Hematopoietic multipotent progenitor cell treated with erythropoietin and hydrocortisone succinate and interleukin-3 and kit ligand, for 17 days (in vitro differentiated cells): ENCODE data around the gene STK38L.

Experiments
- DNase-seq: peaks from one replicate; pipeline ENCODE4 v3.0.0-alpha.2; 2015; ENCODE audit warnings: low spot score

Gene STK38L

DNA sequence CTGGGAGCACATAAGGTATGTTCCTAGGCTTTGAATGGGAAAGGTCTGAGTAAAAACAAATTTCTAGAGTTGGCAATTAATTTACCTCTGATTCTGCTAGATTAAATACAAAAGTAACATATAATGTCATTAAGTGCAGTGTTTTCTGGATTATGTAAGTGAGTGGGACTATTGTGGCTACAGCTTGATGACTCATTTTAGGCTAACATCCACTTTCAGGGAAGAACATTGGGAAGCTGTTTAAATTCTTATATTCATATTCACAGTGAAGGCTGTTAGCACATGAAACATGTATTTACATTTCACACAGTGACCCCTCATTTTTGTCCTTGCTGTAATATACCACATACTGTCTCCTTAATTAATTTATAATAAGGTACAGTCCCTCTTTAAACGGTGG, 75.3 kb downstream of the STK38L start:
- DNase-seq, result no peak

DNA sequence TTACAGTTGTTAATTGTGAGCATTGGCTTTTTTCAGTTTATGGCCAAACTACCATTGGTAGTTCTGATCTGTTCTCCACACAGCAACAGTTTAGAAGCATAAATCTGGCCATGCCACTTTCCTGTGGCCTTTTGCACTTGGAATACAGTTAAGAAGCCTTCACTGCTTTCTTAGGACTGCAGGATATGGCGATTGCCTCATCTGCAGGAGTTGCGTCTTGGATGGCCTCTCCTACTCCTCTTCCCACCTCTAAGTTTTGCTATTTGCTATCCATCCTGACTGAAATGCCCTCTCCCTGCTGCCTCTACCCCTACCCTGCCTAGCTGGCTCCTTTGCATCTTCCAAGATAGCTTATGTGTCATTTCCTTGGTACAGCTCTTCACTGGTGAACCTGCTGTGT, 75.8 kb downstream of the STK38L start:
- DNase-seq, result no peak

DNA sequence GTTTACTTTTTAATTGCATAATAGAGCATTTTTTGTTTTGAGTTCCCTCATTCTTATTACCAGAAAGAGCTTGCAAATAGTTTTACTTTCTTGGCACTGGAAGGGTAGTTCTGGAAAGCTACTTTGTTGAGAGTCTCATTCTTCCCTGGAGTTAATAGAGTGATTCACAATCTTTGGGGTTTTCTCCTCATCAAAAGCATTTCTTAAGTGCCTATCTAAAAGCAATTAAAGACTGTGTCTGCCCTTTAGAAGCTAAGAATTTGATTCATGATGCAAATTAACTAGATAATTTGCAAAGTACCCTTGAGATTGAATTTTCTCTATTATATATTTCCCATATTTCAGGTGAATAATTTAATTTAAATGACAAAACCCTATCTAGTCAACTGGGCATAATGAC, 80.4 kb downstream of the STK38L start:
- DNase-seq, result no peak

DNA sequence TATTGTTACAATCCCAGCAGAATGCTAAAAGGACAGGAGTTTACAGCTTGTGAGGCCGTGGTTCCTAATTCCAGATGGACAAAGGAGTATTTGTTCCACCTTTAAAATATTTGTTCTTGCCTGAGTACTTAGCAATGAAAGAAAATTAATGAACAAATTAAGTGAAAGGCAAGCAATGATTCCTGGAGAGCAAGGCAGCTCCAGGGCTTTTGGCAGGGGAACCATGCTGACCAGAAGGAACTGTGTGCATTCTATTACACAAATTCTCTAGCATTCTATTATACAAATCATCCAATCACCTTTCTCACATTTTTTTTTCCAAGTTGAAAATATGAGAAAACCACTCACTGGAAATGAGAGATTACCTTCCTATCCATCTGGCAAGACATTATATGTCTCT, 86.8 kb downstream of the STK38L start:
- DNase-seq, result no peak

DNA sequence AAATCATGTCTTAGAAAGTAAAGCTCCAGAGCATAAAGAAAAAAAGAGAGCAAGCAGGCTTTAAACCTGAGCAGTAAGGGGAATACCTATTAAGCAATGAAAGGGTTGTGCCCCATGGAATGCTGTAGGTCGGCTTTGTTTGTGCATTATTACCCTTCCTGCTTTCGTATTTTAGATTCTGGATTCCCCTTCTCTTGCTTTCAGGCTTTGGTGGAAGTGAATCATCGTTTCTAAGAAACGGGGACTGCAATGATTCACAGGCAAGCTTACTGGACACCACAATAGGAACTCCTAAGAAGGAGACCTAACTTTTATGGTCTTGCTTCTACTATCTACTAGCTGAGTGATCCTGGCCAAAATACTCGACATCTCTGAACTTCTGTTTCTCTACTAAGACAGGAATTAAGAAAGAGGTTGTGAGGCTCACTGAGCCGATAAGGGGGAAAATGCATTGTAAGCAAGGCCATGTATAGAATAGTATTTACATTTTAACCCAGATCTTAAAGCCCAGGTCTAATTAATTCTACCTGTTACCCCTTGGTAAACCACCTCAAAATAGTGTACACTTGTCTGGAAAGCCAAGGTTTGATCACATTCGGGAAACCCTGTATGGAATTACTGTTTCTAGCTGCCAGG, 87.3 kb downstream of the STK38L start:
- no peak for DNase-seq

DNA sequence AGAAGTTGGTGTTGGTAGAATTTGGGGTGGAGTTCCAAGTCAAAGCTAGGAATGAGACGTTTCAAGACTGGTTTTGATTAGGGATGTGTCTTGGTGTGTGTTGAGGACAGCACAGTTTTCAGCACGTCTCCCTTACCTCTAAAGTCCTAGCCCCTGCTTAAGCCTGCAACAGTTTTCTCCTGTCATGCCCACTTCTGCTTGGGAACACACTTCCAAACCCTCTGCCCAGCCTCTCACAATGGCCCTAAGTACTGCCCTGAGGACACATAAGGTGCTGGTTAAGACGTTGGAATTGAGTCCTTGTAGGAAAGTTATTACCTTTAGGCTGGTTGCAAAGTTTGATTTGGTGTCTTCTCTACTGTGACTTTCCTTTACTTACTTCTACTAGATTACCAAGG, 87.8 kb downstream of the STK38L start:
- DNase-seq, result no peak

DNA sequence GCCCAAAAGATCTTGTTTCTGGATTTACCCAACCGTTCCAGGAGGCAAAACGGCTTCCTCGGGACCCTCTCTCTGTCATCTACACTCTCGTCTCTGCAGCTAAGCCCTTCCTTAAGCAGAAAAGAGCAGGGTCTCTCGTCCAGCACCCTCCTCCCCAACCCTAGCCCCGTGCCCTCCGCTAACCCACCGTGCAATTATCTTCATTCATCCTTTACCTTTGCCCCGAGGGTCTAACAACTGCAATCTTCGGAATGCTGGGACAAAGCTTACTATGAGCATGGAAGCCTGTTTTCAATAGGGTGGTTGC, 88.3 kb downstream of the STK38L start:
- no peak for DNase-seq

DNA sequence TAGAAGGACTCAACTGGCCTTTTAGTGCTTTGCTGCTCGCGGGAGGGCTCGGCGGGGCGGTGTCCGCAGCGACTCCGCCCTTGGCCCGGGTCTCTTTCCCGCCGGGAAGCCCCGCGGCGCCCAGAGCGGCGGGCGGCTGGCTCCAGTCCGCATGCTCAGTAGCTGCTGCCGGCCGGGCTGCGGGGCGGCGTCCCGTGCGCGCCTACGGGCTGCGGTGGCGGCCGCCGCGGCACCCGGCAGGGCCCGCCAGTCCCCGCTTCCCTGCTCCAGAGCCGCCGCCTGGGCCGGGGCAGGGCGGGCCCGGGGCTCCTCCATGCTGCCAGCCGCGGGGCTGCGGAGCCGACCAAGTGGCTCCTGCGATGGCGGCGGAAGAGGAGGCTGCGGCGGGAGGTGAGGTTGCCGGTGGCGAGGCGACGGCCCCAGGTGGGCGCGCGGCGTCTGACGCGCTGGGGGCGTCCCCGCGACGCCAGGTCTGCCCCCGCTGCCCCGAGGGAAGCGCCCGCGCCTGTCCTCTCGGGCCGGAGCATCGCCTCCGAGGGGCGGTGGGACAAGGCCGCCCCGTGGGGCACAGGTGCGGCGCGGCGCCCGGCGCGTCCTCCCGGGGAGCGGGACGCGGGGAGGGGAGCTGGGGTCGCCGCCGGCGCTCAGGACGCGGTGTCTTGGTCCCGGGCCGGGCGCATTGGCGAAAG, 88.8 kb downstream of the STK38L start, which contains the start of gene BMAL2:
BMAL2 (plus strand) TSS at position 123 of the 689 bp plus-strand sequence; CDS start at position 360, 237 bp downstream.
- DNase-seq, result no peak

DNA sequence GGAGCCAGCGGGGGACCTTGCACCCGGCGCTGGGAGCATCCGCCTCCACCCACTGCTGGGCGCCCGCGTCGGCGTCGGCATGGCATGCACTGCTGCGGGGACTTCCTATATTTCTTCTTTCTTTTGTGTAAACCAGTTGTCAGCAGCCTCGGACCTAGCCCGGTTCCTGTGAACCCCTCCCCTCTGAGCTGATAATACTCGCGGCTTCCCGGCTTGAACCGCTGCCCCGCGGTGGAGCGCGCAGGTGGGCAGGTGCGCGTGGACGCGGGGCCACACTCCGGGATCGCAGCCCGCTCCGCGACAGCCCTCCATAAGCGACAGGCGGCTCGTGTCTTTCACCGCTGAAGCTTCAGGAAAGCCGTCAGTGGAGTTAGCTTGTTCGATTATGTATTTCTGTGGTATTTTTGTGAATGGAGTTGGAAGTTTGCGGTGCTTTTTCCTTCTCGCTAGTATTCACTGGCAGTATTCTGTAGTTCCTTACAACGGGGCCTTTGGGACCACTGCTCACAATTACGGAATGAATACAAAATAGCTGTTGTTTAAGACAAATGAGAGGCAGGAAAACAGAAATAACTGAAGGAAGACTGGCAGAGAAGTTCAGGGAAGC, 89.4 kb downstream of the STK38L start:
- DNase-seq, result no peak

DNA sequence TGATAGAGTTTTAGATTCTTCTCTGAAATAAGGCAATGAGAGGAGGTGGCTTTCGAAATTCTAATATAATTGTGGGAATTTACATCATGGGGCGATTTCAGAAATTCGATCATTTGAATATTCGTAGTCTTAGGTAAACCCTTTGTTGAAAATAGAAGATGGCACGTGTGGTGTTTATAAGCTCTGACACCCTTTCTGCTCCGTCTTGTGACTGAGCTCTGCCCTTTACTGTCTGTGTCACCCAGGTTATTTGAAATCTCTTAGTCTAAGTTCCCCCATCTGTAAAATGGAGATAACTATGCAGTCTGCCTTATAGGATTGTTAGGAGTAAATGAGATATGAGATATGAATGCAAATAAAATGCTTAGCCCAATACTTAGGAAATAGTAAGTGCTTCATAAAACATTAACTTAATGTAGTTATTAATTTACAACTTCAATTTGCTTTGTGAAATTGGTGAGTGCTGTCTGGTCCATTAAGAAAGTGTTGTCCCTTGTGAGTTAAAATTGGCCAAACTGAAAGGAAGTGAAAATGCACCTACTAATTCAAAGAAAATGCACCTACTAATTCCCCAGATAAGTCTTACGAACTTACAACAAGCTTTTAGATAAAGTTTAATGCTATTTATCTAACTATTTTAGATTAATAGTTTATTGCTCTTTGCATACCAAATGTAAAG, 90.1 kb downstream of the STK38L start:
- DNase-seq, result no peak

DNA sequence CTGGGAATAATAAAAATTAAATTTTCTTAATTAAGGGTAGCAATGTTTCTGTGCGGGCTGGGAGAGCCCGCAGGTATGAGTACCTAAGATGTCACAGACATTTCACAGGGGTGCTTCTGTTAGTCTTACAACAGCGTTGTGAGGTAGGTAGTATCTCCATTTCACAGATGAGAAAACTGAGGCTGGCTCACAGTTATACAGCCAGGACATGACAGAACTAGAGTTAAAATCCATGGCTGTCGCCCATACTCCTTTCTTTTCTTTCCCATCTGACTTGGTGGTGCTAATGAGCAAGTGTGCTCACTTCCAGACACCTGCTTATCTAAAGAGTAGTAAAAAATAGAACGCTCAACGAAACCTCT, 90.6 kb downstream of the STK38L start:
- DNase-seq, result no peak

DNA sequence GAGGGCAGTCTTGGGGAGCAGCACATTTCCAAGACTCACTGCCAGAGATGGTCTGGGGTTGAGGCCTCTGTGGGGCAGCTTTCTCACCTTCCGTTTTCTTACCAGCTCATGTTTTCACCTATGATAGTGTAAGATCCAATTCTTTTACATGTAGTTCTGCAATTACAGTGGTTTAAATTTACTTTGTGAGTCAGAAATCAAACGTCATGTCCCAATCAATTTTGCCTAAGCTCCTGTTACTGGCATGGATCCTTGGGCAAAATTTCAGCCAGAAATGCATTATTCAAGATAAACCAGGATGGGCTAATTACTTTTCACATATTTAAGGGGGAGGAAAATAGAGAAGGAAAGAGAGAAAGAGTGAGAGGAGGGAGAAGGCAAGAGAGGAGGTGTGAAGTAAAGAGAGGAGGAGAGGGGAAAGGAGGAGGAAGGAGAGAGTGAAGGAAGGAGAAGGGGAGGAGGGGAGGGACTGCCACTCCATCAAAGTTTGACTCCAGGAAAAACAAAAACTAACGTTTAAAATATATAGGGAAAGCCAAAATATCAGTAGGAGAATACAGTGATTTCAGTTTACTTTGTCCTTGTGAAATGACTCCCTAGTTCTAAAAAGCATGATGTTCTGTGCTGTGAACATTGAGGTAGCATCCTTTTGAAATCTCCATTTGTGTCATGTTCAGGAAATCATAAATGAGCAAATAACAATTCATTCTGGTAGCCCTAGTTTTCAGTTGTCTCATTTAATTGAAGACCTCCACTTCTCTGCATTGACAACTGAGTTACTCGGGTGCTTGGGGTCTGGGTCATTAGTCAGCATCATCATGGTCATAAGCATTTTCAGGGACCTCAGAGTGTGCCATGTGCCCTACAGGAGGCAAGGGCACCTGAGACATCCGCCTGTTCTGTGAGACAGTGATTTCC, 91.5 kb downstream of the STK38L start:
- no peak for DNase-seq

DNA sequence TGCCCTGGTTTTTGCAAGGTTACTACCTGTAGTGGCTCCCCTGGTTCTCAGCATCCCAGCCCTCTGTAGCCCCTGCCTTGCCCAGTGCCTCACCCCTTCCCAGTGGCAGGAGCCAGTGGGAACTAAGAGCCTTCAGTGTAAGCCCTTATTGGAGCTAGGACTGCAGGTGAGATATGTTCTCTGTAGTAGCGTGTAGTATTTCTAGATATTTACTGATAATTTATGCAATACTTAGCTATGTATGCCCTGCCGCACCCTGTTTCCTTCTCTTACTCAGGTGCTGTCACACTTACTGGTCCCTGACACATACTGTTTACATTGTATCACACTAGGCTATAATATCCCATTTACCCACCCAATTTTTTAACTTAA, 92.2 kb downstream of the STK38L start:
- no peak for DNase-seq

DNA sequence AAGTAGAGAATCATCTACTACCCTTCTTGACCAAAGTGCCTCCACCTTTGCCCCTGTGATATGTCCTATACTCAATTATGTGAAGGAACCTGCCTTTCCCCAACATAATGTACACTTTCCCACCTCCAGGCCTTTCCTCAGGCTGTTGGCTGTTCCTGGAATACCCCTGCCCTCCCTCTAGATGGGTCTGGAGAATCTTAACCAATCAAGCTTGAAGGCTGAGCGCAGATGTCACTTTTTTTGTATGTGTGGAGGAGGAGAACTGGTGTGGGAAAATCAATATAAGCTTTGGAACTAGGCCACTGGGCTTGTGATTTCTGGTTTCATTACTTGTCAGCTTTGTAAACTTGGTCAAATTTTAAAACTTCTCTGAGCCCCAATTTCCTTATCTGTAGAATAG, 93.3 kb downstream of the STK38L start:
- no peak for DNase-seq

DNA sequence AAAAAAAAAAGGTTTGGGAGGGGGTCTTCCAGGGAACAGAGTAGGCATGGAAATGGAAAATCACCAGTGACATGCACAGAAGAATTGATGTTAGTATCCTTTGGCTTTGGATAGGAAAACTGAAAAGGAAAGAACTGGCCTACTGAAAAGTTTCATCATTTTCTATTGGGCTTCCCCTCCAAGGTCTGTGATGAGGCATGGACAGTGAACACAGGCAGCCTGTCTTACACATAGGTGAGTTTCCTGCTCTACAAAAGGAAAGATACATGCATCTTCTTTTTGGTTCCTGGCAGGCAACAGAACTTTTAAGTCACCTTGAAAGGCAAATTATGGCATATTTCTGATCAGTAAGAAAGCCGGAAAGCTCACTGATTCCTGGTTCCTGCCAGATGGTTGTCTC, 94.4 kb downstream of the STK38L start:
- DNase-seq, result no peak

DNA sequence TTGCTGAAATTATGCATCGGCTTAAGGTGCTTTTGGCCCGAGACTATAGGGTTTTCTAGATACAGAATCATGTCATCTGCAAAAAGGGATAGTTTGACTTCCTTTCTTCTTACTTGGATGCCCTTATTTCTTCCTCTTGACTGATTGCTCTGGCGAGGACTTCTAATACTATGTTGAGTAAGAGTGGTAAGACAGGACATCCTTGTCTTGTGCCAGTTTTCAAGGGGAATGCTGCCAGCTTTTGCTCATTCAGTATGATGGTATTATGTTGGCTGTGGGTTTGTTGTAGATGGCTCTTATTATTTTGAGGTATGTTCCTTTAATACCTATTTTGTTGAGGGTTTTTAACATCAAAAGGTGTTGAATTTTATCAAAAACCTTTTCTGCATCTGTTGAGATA, 96.9 kb downstream of the STK38L start:
- DNase-seq, result no peak

DNA sequence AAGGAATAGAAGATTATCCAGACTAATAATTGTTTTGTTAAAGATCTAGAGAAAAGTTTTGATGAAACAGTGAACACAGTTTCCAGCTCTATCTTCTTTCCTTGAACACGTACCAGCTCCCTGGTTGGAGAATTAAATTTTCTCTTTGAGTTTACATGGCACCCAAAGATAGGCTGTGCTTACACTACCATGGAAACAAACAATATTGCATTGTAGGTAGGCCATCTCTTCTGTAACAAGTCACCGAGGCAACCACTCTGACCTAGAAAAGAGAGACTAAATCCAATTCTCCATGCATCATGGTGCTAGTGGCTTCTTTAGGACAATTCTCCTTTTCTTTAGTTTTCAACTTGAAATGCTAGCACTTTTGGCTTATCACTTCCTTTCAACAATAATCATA, 98.5 kb downstream of the STK38L start:
- no peak for DNase-seq

DNA sequence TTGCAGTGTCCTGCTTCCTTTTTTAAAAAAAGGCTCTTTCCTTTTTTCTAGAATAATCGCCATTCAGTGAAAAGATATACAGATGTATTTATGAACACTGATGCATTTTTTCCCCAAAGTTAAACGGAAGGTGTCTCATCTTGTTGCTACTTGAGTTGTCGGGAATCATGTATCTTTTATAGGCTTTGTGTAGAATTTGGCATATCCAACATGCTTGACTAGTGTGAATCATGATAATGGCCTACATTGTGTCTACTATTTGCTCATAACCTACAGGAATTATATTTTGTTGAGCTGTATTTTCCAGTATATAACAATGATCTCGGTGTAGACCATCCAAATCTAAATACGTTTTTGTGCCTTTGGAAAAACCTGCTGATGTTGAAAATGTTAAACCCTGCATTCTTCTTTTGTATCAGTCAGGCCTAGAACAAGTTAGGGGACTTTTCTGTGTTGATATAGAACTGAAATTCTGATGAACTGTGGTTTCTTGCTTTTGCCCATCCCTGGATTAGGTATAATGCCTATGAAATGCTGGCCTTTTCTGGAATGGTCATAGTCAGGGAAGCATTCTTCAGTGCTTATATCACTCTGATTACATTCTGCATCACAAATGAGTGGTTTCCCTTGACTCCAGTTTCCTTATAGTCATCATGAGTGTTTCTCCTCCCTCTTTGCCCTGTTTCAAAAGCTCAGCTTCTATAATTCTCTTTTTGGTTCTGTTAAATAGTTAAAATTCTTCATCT, 99.3 kb downstream of the STK38L start:
- no peak for DNase-seq

DNA sequence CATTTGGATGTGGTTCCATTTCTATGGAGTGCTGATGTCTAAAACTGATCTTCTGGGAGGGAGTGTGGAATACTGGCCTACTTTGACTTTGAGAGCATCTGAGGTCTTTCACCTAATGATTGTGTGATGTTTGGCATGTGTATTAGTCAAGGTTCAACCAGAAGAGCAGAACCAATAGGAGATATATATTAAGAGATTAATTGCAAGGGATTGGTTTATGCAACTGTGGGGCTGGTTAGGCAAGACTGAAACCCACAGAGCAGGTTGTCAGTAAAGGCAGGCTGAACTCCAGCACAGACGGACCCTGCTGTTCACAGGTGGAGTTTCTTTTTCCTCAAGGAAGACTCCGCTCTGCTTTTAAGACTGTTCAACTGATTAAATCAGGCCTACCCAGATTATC, 100.2 kb downstream of the STK38L start:
- no peak for DNase-seq

DNA sequence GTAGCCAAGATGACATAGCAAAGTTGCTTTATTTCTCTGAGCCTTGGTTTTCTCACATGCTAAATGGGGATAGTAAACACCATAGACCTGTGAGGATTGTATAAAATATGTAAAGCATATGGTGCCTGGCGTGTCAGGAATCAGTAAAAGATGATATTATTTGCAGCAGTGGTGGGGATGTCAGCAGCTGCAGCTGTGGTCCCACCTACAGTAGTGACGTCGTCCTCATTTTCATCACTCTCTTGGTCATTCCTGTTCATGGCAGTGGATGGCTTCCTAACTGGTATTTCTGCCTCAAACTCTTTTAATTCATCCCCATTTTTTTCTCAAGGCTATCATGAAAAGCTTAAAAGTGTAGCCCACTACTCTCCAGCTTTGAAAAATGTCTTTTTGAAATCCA, 100.7 kb downstream of the STK38L start:
- DNase-seq, result no peak

DNA sequence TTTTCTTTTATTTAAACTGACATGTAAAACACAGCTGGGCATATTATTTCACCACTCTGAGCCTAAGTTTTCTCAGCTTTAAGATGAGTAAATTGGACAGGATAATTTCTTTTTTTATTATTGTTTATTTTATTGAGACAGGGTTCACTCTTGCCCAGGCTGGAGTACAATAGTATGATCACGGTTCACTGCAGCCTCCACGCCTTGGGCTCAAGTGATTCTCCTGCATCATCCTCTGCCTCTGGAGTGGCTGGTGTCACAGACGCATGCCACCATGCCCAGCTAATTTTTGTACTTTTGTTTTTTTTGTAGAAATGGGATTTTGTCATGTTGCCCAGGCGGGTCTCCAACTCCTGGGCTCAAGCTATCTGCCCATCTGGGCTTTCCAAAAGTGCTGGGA, 101.3 kb downstream of the STK38L start:
- DNase-seq, result no peak

DNA sequence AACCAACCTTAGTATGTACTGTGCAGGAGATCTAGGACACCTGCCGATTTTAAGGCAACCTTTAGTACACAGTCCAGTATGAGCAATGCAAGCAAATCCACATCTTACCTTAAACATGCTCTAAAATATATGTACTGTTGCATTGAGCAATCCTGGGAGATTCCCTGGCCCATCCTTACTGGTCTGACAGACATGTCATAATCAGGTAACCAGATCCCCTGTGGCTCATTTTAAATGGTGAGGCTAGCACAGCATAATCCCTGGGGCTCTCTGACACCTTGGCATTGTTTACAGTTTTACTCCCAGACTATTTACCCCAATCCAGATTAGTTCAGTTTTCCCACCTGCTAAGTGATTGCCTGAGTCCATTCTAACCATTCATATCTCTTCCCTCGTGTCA, 103.7 kb downstream of the STK38L start:
- DNase-seq, result no peak
